GM21381 (cell line): ENCODE data around the gene LRRC34.

Experiments
- ATAC-seq: cut with Tn5 transposase; IDR thresholded peaks from one replicate; pipeline ENCODE4 v1.9.1; 2021; ENCODE audit warnings: mild to moderate bottlenecking, moderate library complexity; ENCODE audit not compliant: unreplicated experiment

The LRRC34 gene

DNA sequence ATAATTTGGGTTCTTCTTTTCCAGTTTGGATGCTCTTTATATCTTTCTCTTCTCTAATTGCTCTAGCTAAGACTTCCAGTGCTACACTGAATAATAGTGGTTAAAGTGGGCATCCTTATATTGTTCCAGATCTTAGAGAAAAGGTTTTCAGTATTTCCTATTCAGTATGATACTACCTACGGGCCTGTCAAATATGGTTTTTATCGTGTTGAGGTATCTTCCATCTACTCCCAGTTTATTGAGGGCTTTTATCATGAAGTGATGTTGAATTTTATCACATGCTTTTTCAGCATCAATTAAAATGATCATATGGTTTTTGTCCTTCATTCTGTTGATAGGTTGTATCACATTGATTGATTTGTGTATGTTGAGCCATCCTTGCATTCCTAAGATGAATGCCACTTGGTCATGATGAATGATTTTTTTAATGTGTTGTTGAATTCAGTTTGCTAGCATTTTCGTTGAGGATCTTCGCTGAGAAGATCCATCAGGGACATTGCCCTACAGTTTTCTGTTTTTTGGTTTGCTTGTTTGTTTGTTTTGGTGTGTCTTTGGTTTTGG lies 3.0 kb upstream of the LRRC34 start:
- ATAC-seq, result no peak

DNA sequence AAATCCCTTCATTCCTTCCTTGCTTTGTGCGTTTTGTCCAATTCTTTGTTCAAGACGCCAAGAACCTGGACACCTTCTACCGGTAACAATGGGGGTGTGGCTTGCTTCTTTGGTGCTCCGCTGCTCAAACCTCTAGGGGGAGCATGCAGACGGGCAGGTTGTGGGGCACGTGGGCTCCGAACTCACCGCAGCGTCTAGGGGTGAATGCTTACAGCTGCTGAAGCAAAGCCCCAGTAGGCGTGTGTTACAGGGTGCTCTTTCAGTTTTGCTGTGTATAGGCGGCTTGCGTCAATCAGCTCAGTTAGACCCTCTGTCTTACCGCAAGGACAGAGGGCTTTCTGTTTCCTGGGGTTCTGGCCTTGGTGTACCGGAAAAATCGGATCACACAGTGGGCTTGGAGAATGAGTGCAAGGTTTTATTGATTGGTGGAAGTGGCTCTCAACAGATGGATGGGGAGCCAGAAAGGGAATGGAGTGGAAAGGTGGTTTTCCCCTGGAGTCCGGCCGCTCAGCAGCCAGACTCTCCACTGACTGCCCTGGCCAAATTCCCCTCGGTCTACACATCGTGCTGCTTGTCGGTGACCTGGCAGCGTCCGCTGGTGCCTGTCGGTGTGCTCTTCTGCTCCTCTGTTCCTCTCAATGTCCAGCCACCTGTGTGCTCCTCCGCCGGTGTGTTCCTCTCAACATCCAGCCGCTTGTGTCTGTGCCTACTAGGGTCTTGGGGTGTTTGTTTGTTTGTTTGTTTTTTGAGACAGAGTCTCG lies 1.2 kb upstream of the LRRC34 start:
- ATAC-seq, result peak; percentile 84

DNA sequence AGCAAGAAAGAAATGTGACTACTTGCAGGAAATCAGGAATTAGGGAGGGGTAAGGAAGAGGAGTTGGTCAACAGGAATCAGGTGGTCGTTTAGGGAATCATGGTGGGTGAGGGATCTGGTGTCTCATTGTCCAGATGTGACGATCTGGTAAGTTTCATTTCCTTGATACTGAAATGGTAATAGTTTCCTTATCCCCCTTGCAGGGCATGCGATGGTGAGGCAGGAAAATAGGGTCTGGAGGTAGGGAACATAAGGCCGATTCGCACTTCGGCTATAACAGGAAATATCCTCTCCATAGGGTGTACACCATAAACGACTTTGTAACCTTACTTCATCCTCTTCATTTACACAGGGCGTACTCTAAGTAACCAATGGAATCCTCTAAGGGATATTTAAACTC lies 574 bp upstream of the LRRC34 start:
- no peak for ATAC-seq

- no peak for ATAC-seq
Observed at GRCh38 chr3:169811631-169812331, 923 bp downstream of the LRRC34 start.

GRCh38 chr3:169809230-169809795 lies 3.4 kb downstream of the LRRC34 start:
- ATAC-seq, result no peak

GRCh38 chr3:169804681-169805080 lies 8.0 kb downstream of the LRRC34 start:
- ATAC-seq, result no peak

DNA sequence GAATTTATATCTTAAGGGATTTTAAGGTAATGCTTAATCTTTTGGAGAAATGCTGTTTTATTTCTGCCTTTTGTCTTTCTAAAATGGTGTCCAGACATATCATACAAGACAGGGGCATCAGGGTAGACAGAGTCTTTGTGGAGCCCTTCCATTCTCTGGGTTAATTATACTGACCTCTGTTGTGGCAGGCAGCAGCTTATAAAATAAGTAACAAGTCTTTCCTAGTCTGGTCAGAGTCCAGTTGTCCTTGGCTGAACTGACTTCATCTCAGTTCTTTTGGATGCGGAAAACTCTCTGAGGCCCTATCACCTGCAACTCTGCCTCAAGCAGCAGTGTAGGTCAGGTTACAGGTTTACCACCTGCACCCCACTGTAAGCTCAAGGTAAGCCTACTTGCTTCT lies 20.3 kb downstream of the LRRC34 start:
- ATAC-seq, result no peak

GRCh38 chr3:169790687-169791429 lies 21.8 kb downstream of the LRRC34 start:
- ATAC-seq, result no peak

- no peak for ATAC-seq
Observed at GRCh38 chr3:169790219-169790618, 22.5 kb downstream of the LRRC34 start.

GRCh38 chr3:169787791-169788190 lies 24.9 kb downstream of the LRRC34 start:
- no peak for ATAC-seq

DNA sequence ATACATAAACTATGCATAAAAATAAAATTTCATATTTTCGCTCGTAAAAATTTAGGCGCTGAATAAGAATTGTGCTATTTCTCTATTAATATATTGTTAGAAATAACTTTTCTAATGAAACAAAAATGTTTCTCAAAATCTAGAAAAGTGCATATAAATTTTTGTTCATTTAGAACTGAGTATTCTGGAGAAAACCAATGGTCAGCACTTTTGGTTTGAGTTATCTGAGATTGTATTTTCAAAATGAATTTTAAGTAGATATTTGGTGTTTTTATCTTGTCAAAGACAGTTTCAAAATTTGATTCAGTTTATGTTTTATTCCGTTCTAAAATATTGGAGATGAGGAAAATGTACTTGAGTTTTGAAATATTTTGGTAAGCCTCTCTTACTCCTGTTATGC lies 25.6 kb downstream of the LRRC34 start:
- ATAC-seq, result no peak

- ATAC-seq, result no peak
Observed at GRCh38 chr3:169781209-169781855, 31.4 kb downstream of the LRRC34 start.

- ATAC-seq, result no peak
Observed at GRCh38 chr3:169780742-169781141, 32.0 kb downstream of the LRRC34 start.

DNA sequence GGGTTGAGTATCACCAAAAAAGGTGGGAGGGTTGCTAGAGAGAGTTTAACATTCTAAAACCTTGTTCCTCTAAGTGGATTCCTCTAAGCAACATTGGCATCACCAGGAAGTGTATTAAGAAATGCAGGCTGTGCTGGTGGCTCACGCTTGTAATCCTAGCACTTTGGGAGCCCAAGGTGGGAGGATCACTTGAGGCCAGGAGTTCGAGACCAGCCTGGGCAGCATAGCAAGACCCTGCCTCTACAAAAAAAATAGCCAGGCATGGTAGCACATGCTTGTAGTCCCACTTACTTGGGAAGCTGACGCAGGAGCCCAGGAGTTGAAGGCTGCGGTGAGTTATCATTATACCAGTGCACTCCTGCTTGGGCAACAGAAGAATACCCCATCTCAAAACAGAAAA lies 34.9 kb downstream of the LRRC34 start:
- no peak for ATAC-seq

DNA sequence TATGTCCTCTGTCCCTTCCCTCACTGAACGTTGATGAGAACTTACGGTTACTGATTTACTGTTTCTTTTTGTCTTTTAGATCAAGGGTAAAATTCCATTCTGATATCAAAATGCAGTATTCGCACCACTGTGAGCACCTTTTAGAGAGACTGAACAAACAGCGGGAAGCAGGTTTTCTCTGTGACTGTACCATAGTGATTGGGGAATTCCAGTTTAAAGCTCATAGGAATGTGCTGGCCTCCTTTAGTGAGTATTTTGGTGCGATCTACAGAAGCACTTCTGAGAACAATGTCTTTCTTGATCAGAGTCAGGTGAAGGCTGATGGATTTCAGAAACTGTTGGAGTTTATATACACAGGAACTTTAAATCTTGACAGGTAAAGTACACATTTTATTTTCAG lies 38.5 kb downstream of the LRRC34 start:
- ATAC-seq, result no peak

DNA sequence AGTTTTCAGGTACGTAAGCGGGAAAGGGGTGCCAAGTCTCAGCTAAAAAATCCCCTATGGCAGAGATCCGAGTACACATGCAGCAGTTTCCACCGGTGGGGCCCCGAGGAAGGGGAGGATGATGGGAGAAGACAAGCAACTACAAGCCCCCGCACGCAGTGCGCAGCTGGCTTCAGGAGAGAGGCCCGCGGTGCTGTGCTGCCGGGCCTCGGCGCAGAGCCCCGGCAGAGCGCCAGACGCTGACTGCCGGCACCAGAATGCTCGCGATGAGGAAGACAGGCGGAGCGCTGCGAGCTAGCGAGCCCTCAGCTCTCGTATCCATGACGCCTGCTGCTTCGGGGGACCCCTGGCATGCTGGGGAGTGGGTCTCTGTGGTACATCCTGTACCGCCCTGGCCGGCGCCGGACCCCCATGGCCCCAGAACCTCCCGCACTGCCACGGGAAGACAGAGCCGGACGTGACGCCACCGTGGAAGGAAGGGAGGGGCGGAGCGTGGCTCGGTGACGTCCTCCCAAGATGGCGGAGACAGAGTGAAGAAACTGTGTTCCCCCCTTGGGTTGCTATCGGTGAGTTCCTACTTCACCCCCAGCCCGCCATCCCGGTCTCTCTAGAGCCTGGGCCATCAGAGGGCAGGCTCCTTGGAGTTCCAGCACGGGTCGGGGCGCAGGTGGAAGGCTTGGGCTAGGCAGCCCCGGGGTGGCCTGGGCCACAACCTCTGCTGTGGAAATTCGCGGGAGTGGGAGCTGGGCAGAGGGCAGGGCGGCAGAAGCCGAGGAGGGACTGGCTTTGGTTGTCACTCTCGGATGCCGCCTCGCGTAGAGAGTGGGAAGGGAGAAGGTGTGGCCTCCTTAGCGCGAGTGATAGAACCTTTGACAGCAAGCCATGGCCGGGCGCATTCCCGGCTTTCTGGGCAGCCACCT lies 39.5 kb downstream of the LRRC34 start, which contains the start of gene MYNN:
TSS of gene MYNN (plus strand) at position 500 of the 920 bp plus-strand sequence. CDS start 900 bp downstream, outside the sequence.
- peak; percentile 82 for ATAC-seq

- ATAC-seq, result peak; percentile 21
Observed at GRCh38 chr3:169772305-169772896, 40.3 kb downstream of the LRRC34 start.

DNA sequence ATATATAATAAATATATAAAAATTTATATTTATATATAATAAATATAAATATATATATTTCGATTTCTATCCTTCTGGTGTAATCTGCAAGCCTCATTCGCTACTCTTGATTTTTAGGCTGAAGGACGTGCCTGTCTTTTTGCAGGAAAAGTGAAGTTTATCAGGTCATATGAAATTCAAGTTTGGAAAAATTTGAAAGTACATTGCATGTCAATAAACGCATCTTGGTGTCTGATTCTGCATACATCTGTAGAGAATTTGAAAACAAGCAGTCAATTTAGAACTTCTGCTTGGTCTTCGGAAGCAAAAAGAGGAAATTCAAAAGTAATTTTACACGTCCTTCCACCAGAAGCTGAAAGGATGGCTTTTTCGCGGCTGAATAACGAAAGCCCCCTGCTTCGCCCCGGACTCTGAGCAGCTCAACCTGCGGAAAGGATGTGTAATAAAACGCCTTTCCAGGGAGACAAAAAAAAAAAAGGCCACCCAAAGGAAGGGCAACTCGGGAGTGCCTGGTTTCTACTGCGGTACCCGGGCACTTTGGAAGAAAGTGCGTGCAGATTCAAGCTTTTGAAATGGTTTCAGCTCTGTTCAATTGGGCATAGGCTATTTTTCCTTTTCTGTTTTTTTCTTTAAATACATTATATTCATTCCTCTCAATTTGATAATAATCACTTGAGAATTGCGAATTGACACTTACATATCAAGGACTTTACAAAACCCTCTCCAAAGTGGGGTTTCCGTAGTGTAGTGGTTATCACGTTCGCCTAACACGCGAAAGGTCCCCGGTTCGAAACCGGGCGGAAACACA lies 41.0 kb downstream of the LRRC34 start:
- peak; percentile 13 for ATAC-seq
